ENCODE measurements around the gene MSI2. TPM values are rescaled to one million over a fixed set of nuclear protein-coding genes. Genes with fewer than 3 reads are reported as not detected.

The MSI2 gene
- total and polyA plus RNA-seq, 2 donors (not counting 3 experiments of a cell fraction or from before 2014, with no cell fraction given), result 20.9 to 59.3 TPM

- Histone ChIP-seq H3K36me3 (ENCODE audit: control insufficient read depth in 2 of 2, extremely low read depth in 1 of 2, insufficient read depth in 2 of 2, low read length in 2 of 2) (no peaks in the 10 kb centered on the region), H3K4me2 (ENCODE audit: insufficient read depth, low read length) (no peak overlapping the region), H3K4me1 (ENCODE audit: control insufficient read depth, extremely low read depth, insufficient read depth, low read length) (no peaks in the 10 kb centered on the region), H2AFZ (ENCODE audit: low read depth, low read length) (no peak overlapping the region), H3K9me1 (replicated peaks; ENCODE audit: control insufficient read depth, extremely low read depth, insufficient read depth, low read length) (no peaks in the 10 kb centered on the region), H3K79me2 (ENCODE audit: control insufficient read depth, insufficient read depth, low read length) (no peaks in the 10 kb centered on the region), H3K27me3 (ENCODE audit: control insufficient read depth in 2 of 2, insufficient read depth in 2 of 2, low read length in 2 of 2) (no peaks in the 10 kb centered on the region), H3K9ac (replicated peaks; ENCODE audit: extremely low read depth, insufficient read depth, low read length) (no peak overlapping the region), H4K20me1 (replicated peaks; ENCODE audit: control insufficient read depth, extremely low read depth, insufficient read depth, low read length) (no peaks in the 10 kb centered on the region), H3K4me3 (replicated peaks in 1 of 3; ENCODE audit: insufficient read depth in 1 of 3, low read depth in 1 of 3, low read length in 3 of 3) (no peak overlapping the region), H3K27ac (ENCODE audit: insufficient read depth, low read depth, low read length) (no peak overlapping the region), H3K9me3 (replicated peaks; ENCODE audit: control insufficient read depth, insufficient read depth, low read length) (no peaks in the 10 kb centered on the region)
- intact Hi-C loops (cut with micrococcal nuclease) (no loop called here), dilution Hi-C loops (cut with MboI; ENCODE audit: extremely low pct_ligation_motif_present, low sequenced_read_pairs) (no loop called here)
- CTCF ChIA-PET, result interaction anchor here (3.9 kb wide), 1 partner anchor 274 kb away, joined by 24 read pairs; no protein-coding TSS in a partner anchor
- BruUV-seq (replicated peaks), result no TSS peak
- TF ChIP-seq, protein P1, sequence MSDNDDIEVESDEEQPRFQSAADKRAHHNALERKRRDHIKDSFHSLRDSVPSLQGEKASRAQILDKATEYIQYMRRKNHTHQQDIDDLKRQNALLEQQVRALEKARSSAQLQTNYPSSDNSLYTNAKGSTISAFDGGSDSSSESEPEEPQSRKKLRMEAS (IDR thresholded peaks at IDR 0.05; ENCODE audit: insufficient read depth, insufficient read length), result no peak
- TF ChIP-seq POLR2AphosphoS5 (IDR thresholded peaks at IDR 0.05; ENCODE audit: insufficient read depth, low read depth, low read length), result no peak
- no peak for TF ChIP-seq POLR2A (IDR thresholded peaks at IDR 0.05; ENCODE audit: low read depth, low read length)
- TF ChIP-seq EZH2 (IDR thresholded peaks at IDR 0.05; ENCODE audit: borderline replicate concordance, low read depth, low read length, severe bottlenecking), result no peak
- TF ChIP-seq JUN (IDR thresholded peaks at IDR 0.05; ENCODE audit: borderline replicate concordance, insufficient read depth, insufficient read length, low read depth), result no peak
- TF ChIP-seq FOS (IDR thresholded peaks at IDR 0.05; ENCODE audit: borderline replicate concordance, insufficient read depth, low read length), result no peak
- TF ChIP-seq, protein P2, sequence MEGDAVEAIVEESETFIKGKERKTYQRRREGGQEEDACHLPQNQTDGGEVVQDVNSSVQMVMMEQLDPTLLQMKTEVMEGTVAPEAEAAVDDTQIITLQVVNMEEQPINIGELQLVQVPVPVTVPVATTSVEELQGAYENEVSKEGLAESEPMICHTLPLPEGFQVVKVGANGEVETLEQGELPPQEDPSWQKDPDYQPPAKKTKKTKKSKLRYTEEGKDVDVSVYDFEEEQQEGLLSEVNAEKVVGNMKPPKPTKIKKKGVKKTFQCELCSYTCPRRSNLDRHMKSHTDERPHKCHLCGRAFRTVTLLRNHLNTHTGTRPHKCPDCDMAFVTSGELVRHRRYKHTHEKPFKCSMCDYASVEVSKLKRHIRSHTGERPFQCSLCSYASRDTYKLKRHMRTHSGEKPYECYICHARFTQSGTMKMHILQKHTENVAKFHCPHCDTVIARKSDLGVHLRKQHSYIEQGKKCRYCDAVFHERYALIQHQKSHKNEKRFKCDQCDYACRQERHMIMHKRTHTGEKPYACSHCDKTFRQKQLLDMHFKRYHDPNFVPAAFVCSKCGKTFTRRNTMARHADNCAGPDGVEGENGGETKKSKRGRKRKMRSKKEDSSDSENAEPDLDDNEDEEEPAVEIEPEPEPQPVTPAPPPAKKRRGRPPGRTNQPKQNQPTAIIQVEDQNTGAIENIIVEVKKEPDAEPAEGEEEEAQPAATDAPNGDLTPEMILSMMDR (IDR thresholded peaks at IDR 0.05; ENCODE audit: extremely low read depth in 1 of 2, insufficient read depth in 1 of 2, low read depth in 1 of 2, low read length in 2 of 2), result no peak
- no peak for FAIRE-seq
- DNase-seq (ENCODE audit: low read depth, low spot score), result no peak
- POLR2A ChIA-PET, result no interaction called here
These were observed 260.9 kb downstream of the MSI2 start for GRCh38 chr17:57517273-57517631.

All from endothelial cell of umbilical vein (primary cell).